ENCODE measurements around the gene CIPC. TPM values are rescaled to one million over a fixed set of nuclear protein-coding genes. Genes with fewer than 3 reads are reported as not detected.

Gene CIPC
- total RNA-seq, 1 experiment from 2014 or later, result 20.6 TPM

DNA sequence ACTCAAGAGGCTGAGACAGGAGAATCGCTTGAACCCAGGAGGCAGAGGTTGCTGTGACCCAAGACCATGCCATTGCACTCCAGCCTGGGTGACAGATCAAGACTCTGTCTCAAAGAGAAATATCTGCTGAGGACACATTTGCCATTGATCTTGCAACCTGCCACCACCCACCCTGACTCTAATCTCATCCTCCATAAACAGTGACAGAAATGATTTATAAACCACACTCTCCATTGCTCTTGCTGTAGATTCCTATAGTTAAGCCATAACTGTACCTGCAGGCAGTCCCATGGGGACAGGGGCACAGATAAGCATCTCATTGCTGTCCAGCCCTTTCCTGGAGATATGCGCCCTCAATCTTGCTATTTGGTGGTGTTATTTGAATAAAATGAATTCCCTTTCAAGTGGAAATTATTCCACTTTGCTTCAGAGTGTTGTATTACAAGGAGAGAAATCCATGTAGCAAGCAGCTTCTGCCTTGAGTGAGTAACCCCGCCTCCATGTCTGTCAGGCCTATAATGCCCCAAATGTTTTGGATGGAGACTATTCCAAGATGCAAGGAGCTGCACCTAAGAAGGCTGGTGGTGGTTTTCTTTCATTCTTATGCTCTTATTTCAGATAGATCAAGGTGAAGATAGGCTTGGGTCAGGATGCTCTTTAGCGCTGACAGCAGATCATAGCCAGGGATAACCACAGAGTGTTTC lies 46.5 kb downstream of the CIPC start:
- RAD21 ChIA-PET (ENCODE audit: low non-redundant PET in 1 of 2, low total read pairs in 2 of 2, uncharacterized antibody in 2 of 2, unreplicated experiment in 2 of 2), result no interaction called here
- no peaks in the 10 kb centered on the region for H3K79me2 ChIP-seq (ENCODE audit: insufficient read depth, low read length)
- no peak overlapping the region for H2AFZ ChIP-seq (ENCODE audit: low read depth, low read length, poor library complexity, severe bottlenecking)
- H3K9me2 ChIP-seq (ENCODE audit: insufficient read depth), result no peaks in the 10 kb centered on the region
- CTCF ChIA-PET, result interaction anchor here (1.4 kb wide), 1 partner anchor 171 kb away, joined by 6 read pairs; no protein-coding TSS in a partner anchor
- peaks cover 4 to 20% of the 10 kb centered on the region in 2 experiments; a peak in 3 of 4 replicates for H3K4me1 ChIP-seq (ENCODE audit: control insufficient read depth in 1 of 2, insufficient read depth in 2 of 2, low read length in 2 of 2)
- no peak for TF ChIP-seq CEBPB (IDR thresholded peaks at IDR 0.05; ENCODE audit: low read depth)
- no peak for TF ChIP-seq POLR2AphosphoS5 (IDR thresholded peaks at IDR 0.05; ENCODE audit: low read depth, low read length)
- TF ChIP-seq, protein P1, sequence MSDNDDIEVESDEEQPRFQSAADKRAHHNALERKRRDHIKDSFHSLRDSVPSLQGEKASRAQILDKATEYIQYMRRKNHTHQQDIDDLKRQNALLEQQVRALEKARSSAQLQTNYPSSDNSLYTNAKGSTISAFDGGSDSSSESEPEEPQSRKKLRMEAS (IDR thresholded peaks at IDR 0.05), result no peak
- no peak for TF ChIP-seq FOSL1 (IDR thresholded peaks at IDR 0.05; ENCODE audit: low read depth)
- no peak for TF ChIP-seq CBX3 (IDR thresholded peaks at IDR 0.05; ENCODE audit: low read depth)
- TF ChIP-seq, protein P2, sequence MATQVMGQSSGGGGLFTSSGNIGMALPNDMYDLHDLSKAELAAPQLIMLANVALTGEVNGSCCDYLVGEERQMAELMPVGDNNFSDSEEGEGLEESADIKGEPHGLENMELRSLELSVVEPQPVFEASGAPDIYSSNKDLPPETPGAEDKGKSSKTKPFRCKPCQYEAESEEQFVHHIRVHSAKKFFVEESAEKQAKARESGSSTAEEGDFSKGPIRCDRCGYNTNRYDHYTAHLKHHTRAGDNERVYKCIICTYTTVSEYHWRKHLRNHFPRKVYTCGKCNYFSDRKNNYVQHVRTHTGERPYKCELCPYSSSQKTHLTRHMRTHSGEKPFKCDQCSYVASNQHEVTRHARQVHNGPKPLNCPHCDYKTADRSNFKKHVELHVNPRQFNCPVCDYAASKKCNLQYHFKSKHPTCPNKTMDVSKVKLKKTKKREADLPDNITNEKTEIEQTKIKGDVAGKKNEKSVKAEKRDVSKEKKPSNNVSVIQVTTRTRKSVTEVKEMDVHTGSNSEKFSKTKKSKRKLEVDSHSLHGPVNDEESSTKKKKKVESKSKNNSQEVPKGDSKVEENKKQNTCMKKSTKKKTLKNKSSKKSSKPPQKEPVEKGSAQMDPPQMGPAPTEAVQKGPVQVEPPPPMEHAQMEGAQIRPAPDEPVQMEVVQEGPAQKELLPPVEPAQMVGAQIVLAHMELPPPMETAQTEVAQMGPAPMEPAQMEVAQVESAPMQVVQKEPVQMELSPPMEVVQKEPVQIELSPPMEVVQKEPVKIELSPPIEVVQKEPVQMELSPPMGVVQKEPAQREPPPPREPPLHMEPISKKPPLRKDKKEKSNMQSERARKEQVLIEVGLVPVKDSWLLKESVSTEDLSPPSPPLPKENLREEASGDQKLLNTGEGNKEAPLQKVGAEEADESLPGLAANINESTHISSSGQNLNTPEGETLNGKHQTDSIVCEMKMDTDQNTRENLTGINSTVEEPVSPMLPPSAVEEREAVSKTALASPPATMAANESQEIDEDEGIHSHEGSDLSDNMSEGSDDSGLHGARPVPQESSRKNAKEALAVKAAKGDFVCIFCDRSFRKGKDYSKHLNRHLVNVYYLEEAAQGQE (IDR thresholded peaks at IDR 0.05; ENCODE audit: low read depth), result no peak
- TF ChIP-seq, protein P3, sequence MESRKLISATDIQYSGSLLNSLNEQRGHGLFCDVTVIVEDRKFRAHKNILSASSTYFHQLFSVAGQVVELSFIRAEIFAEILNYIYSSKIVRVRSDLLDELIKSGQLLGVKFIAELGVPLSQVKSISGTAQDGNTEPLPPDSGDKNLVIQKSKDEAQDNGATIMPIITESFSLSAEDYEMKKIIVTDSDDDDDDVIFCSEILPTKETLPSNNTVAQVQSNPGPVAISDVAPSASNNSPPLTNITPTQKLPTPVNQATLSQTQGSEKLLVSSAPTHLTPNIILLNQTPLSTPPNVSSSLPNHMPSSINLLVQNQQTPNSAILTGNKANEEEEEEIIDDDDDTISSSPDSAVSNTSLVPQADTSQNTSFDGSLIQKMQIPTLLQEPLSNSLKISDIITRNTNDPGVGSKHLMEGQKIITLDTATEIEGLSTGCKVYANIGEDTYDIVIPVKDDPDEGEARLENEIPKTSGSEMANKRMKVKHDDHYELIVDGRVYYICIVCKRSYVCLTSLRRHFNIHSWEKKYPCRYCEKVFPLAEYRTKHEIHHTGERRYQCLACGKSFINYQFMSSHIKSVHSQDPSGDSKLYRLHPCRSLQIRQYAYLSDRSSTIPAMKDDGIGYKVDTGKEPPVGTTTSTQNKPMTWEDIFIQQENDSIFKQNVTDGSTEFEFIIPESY (IDR thresholded peaks at IDR 0.05; ENCODE audit: extremely low read depth, insufficient replicate concordance, low read length), result no peak
- TF ChIP-seq, protein P4, sequence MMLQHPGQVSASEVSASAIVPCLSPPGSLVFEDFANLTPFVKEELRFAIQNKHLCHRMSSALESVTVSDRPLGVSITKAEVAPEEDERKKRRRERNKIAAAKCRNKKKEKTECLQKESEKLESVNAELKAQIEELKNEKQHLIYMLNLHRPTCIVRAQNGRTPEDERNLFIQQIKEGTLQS (IDR thresholded peaks at IDR 0.05), result no peak
- TF ChIP-seq EZH2 (IDR thresholded peaks at IDR 0.05), result no peak
- TF ChIP-seq ZNF274 (IDR thresholded peaks at IDR 0.05; ENCODE audit: low read depth, low read length), result no peak
- TF ChIP-seq POLR2A (IDR thresholded peaks at IDR 0.05; ENCODE audit: borderline replicate concordance, extremely low read depth, insufficient read depth, insufficient read length), result no peak
- no peak for TF ChIP-seq YY1 (IDR thresholded peaks at IDR 0.05; ENCODE audit: extremely low read depth, insufficient replicate concordance, low read depth, low read length)
- no peak for TF ChIP-seq EZH2phosphoT487 (IDR thresholded peaks at IDR 0.05; ENCODE audit: borderline replicate concordance)
- no peak for TF ChIP-seq TCF7L2 (IDR thresholded peaks at IDR 0.05; ENCODE audit: borderline replicate concordance, extremely low read depth, insufficient read depth, insufficient read length)
- no peak for TF ChIP-seq JUND (IDR thresholded peaks at IDR 0.05)
- no peak for TF ChIP-seq SP1 (IDR thresholded peaks at IDR 0.05; ENCODE audit: low read depth)
- no peak overlapping the region for H3K9ac ChIP-seq (ENCODE audit: low read length)
- intact Hi-C loops (cut with micrococcal nuclease), result no loop called here
- H3K9me3 ChIP-seq (ENCODE audit: control insufficient read depth in 1 of 2, insufficient read depth in 1 of 2, low read depth in 1 of 2, low read length in 2 of 2), result no peaks in the 10 kb centered on the region
- ATAC-seq, result no peak
- no peak overlapping the region for H3K4me3 ChIP-seq (replicated peaks in 1 of 2; ENCODE audit: low read depth in 1 of 2, low read length in 2 of 2)
- no peaks in the 10 kb centered on the region for H3K36me3 ChIP-seq (ENCODE audit: control insufficient read depth in 1 of 2, insufficient read depth in 2 of 2, low read length in 2 of 2)
- peaks cover 13% of the 10 kb centered on the region; the same call in 1 of the 2 replicates for H3K27me3 ChIP-seq (ENCODE audit: insufficient read depth, low read length)
- BruUV-seq (replicated peaks), result no TSS peak
- DNase-seq (ENCODE audit: low read depth, low spot score), result no peak
- POLR2A ChIA-PET, result no interaction called here
- no peaks in the 10 kb centered on the region for H4K20me1 ChIP-seq (ENCODE audit: insufficient read depth)
- H3K27ac ChIP-seq (ENCODE audit: low read depth, low read length), result no peak overlapping the region
- H3K4me2 ChIP-seq (ENCODE audit: low read length), result no peak overlapping the region
